Measurements from ENCODE around the gene SORCS2. TPM values are rescaled to one million over a fixed set of nuclear protein-coding genes. Genes with fewer than 3 reads are reported as not detected.

Gene SORCS2
- total RNA-seq, 2 donors from 2014 or later, result 0.21 to 0.92 TPM

DNA sequence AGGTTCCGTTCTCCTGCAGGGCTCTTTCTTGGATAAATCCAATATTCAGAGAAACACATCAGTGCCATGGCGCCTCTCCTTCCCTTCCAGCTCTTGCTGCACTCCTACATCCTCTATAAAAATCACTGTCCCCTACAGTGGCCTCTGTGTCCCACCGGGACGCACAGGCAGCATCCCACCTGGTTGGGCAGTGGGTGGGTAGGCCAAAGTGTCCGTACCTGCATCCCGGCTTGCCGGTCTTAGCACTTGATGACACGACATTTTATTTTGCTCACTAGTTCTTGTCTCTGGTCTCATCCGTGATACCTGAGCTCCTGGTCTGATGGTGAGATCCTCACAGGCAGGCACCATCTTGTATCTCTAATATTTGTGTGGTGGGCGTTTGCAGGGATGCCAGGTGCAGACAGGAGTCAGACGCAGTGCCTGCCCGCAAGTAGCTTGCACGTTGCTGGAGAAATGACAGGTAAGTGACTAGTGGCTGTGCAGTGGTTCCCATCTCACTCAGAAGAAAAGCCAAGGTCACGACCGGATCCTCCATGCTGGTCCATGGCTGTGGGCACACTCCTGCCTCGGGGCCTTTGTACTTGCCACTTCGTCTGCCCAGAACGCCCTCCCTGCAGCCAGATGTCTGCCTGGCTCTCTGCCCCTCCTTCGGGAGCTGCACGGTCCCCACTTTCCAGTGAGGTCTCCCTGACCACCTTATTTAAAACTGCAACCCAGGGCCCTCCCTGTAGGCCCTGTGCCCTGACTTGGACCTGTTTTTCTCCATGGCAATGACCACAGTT is 109.7 kb downstream of the SORCS2 start:
- no peak for DNase-seq
- intact Hi-C loops (cut with DNase I, micrococcal nuclease), result no loop called here
- ATAC-seq, result no peak

DNA sequence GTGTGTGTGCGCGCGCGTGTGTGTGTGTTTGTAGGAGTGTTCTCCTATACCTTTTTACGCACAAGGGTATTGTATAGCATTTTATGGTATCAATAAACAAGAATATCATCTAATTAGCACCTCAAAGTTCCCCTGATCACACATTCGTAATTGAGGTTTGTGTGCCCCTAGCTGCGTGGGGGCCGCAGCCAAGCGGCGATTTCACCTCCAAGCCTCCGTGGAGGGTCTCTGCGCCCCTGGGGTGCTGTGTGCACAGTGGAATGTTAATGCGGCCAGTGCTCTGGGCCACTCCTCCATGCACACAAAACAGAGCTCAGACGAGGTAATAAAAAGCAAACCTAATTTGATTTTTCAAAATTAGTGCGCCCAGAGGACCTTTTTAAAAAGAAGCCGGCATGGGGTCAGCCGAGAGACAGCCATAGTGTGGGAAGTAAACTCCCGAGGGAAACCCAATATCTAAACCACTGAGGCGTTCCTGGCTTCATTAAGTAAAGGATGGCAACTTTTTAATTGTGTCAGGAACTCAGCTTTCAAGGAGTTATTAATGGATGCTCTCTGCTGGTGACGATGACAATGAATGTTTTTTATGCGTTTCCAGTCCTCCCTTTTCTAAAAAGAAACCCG is 110.6 kb downstream of the SORCS2 start:
- intact Hi-C loops (cut with DNase I, micrococcal nuclease), result no loop called here
- DNase-seq (no peak), ATAC-seq (no peak)

DNA sequence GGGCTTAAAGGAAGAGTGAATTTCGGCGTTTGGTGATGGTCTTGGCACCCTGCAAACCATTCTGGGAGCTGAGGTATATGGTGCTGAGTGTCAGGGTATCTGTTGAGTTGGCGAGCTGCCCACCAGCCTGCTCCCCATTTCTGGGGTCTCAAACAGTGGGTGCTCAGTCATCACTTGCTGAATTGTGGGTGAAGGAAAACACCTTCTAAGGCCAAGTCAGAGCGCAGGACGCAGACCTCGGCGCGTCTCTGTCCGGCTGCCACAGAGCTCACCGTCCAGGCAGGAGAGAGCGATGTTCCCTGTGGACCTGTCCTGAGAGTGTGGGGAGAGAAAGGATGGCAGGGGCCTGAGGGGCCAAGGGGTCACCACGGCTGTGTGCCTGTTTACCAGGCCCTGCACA is 111.2 kb downstream of the SORCS2 start:
- intact Hi-C loops (cut with DNase I, micrococcal nuclease), result no loop called here
- no peak for ATAC-seq
- DNase-seq, result no peak

DNA sequence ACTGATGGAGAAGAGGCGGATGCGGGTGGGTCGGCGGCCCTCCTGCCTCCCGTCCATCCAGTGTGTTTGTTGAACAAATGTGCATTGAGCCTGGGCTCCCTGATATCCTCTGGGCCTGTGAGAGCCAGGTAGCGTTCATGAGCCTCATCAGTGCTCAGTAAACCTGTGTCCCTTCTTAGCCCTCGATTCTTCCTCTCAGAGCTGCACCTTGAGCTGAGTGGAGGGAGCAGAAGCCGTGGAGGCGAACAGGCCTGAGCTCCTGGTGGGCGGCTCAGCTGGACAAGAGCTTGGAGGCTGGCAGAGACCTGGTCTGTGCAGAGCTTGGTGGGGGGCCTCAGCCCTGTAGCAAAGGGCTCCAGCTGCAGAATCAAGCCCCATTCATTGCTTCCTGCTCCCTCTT is 112.1 kb downstream of the SORCS2 start:
- intact Hi-C loops (cut with DNase I, micrococcal nuclease), result no loop called here
- ATAC-seq (no peak), DNase-seq (no peak)

DNA sequence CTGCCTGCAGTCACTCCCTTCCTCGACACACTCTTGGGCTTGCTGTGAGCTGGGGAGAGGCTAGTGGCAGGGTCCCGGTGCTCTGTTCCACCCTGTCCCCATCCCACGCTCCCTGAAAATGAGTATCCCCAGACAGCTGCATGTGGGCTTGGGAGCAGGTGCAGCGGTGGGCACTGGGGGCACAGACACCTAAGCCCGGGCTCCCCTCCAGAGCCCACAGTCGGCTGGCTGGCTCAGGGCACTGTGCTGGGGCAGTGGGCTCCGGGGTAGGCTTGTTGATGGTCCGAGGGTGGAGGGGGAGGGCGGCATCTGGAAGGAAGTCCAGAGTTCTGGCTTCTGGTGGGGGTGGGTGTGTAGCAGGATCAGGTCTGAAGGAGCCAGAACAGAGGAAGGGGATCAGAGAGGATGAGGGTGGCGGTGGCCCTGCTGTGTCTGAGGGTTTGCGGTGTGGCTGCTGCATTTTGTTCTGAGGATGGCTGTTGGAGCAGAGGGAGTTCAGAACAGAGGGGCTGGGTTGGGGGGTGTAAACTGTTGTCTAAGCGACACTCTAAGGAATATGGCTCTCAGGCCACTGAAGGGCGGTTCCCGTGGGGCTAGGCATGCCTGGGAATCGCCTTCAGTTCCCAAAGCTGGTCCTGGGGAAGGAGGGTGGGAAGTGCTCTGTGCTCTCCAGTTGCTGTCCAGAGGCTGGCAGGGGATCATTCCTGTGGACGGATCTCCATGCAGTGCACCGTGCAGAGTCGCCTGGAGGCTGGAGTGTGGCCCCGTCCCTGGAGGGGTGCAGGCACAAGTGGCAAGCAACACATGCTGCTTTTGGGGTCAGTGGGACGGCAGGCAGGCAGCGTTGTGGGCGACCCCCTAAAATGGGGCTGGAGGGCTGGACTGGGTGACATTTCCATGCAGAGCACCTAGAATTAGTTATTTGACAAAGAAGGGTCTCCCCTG is 114.0 kb downstream of the SORCS2 start:
- intact Hi-C loops (cut with DNase I, micrococcal nuclease), result no loop called here
- ATAC-seq (no peak), DNase-seq (no peak)

DNA sequence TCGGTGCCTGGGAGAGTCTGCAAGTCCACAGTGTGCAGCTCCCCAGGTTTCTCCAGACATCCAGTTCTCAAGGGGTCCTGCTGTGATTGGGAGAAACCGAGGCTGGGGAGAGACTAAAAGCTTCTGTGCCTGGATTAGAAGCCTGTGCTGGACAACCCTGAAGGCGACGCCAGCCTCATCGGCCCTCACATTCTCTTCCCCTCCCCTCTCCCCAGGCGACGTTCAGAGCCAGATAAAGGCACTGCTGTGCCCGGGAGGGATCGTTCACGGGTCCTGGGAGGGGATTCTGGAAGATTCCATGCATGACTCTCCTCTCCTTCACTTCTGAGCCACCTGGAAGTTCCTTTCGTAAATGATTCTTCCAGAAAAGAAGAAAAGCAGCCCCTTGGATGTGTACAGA is 114.6 kb downstream of the SORCS2 start:
- intact Hi-C loops (cut with DNase I, micrococcal nuclease), result no loop called here
- ATAC-seq (no peak), DNase-seq (no peak)

DNA sequence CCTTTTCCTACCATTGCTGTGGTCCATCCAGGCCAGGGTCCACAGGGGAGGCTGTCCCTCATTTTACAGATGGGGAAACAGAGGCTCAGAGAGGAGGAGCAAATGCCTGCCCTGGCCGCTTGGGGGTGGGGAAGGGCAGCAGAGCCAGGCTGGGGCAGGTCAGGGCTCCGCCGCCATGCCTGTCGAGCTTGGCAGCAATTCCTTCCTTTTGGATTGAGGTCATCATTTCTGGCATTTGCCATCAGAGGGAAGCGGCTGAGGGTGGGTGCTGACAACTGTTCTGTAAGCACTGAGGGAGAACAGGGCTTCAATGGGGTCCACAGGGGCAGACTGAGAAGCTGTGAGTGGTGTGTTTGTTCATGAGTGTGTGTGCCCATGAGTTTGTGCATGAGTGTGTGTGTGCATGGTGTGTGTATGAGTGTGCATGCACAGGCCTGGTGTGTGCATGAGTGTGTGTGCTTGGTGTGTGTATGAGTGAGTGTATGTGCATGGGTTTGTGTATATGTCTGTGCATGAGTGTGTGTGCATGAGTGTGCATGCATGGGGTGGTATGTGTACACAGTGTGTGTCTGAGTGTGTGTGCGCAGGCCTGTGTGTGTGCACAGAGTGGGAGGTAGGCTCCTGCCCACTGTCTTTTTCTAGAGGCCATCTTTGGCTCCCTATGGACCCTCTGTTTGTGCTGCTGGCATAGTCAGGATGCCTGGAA is 115.2 kb downstream of the SORCS2 start:
- intact Hi-C loops (cut with DNase I, micrococcal nuclease), result no loop called here
- DNase-seq (no peak), ATAC-seq (no peak)

DNA sequence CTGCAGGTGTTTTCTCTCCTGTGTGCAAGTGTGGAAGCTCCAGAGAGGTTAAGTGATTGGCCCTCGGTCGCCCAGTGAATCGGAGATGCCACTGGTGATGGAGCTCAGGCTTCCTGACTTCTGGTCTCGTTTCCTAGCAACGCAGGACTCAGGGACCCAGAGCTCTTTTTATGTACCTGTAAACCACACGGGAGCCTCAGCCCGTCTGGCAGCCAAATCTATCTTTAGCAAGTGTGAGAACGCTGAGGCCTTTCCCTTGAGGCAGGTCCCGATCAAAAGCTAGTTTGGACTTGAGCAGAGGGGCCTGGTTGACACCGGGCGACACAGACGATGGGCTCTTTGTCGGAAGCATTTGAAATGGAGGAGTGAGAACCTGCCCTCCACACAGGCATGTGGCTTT is 116.8 kb downstream of the SORCS2 start:
- no peak for ATAC-seq

DNA sequence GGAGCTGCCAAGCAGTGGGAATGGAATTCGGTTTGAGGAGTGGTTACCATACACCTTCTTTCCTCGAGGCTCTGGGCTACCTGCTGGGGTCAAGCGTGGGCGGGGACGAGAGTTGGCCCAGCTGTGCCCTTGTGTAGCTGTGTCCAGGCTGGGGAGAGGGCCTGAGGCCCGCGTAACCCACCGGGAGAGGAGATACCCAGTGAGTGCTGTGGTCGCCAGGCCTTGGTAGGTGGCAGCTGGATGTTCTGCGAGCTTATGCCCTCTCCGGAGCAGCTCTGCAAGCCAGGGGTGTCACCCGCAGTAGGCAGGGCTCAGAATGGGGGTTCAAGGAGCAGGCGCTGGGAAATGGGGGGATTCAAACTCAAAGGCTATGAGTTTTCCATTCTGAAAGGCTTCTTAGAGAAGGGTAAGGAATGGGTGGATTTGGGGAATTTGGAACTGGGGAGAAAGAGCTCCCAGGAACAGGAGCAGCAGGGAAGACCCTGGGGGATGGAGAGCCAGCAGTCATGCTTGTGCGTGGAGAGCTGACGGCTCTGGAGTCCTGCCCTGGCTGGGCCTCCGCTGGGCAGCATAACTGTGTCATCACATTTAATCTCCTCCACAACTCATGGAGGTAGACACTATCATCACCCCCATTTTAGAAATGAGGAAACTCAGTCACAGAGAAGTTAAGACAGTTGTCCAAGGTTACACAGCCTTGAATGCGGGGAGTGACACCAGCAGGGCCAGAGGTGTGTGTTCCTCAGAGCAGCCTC is 117.5 kb downstream of the SORCS2 start:
- ATAC-seq, result no peak
- intact Hi-C loops (cut with DNase I, micrococcal nuclease), result no loop called here
- DNase-seq, result no peak

More for the DNA sequence above, 116.8 kb downstream of the SORCS2 start:
- intact Hi-C loops (cut with DNase I, micrococcal nuclease), result no loop called here
- DNase-seq, result no peak

DNA sequence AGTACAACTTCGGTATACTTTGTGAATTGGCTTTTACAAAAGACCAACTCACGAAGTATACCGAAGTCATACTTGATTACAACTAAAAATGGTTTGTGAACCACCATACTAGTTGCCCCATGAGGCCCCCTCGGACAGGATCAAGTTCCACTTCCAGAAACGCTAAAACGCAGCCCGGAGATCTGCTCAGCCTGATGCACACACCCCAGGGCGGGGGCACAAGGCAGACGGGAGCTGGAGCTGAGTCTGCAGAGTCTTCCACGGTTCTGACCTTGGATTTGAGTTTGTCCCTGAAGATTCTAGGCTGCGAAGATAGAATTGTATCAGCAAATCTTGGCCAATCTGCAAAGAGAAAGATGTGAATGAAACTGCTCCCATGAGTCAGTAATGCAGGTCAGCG is 118.1 kb downstream of the SORCS2 start:
- no peak for DNase-seq
- intact Hi-C loops (cut with DNase I, micrococcal nuclease), result no loop called here
- ATAC-seq, result no peak

DNA sequence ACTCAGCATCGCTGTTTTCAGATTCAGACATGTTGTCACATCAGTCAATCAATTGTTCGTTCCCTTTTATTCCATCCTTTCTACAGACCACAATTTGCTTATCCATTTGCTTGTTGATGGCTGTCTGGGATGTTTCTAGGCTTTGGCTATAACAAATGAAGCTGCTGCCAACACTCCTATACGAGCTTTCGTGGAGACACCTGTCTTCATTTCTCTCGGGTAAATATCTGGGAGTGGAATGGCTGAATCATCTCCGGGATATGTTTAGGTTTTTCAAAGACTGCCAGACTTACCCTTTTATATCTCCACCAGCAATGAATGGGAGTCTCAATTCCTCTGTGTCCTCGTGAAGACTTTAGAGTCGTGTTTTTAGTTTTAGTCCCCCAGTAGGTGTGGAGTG is 118.9 kb downstream of the SORCS2 start:
- intact Hi-C loops (cut with DNase I, micrococcal nuclease), result no loop called here
- DNase-seq (no peak), ATAC-seq (no peak)

DNA sequence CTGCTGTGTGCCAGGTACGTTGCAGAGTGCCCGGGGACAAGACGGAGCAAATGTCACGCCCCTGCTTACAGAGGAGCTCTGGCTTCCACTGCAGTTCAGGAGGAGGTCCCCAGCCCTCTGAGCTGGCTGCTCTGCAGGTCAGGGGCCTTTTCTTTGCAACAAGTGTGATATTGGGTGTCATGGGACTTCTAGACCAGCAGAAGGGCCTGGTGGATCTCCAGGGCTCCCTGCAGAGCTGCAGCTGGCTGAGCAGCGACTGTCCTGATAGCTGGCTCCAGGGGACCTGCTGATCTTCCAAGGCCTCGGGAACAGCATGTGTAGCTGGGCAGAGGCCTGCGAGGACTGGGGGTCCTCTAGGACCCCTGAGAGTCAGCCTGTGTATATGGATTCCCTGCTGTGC is 120.4 kb downstream of the SORCS2 start:
- no peak for ATAC-seq
- intact Hi-C loops (cut with DNase I, micrococcal nuclease), result no loop called here
- DNase-seq, result no peak

DNA sequence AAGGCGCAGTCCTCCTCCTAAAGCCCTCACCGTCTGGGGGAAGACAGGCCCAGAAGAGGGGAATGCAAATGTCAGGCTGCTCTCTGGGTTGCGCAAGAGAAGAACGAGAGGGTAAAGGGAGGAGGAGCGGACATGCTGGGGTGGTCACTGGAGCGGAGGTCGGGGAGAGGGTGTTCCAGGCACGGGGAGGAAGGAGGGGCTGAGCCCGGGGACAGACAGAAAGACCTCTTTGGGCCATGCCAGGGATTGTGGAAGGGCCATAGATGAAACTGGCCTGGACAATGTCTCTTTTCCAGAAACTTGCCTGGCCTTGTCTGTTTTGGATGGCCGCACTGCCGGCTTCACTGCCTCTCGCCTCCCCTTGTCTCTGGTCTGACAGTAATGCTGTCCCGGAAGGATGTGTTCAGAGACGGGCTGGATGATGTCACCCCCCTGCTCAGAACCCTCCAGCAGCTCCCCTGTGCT is 121.0 kb downstream of the SORCS2 start:
- ATAC-seq, result no peak
- DNase-seq, result no peak
- intact Hi-C loops (cut with DNase I, micrococcal nuclease), result no loop called here

DNA sequence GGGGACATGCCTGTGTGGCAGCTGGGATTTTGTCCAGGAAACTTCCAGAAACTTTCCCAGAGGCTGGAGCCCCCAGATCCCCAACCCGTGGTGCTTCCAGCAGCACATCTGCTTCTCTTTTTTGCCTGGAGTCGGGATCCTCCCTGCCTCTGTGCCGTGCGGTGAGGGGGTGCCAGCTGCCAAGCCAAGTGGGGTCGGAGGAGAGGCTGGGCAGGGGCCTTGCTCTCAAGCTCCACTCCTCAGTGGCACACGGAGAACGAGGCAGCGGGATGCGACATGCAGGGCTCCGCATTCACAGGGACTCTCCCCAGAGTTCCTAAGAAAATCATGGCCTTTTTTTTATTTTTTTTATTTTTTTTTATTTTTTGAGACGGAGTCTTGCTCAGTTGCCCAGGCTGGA is 121.7 kb downstream of the SORCS2 start:
- intact Hi-C loops (cut with DNase I, micrococcal nuclease), result no loop called here
- ATAC-seq, result no peak

DNA sequence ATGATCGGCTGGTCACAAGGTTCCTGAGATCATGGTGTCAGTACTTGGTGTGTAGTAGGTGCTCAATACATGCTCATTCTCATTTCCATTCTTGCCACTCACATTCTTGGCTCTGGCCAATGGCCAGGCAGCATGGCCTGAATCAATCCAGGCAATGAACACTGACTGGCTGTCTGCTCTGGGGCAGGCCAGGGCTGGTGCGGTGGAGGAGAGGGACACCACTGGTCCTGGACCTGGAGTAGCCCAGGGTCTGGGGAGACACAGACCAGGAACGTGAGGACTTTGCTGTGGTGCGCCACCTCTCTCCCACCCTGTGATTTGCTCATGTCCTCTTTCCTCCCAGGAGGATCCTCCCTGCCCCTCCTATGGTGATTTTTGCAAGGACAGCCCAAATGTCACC is 122.9 kb downstream of the SORCS2 start:
- no peak for DNase-seq
- no peak for ATAC-seq
- intact Hi-C loops (cut with DNase I, micrococcal nuclease), result no loop called here

More for the DNA sequence above, 121.7 kb downstream of the SORCS2 start:
- no peak for DNase-seq

DNA sequence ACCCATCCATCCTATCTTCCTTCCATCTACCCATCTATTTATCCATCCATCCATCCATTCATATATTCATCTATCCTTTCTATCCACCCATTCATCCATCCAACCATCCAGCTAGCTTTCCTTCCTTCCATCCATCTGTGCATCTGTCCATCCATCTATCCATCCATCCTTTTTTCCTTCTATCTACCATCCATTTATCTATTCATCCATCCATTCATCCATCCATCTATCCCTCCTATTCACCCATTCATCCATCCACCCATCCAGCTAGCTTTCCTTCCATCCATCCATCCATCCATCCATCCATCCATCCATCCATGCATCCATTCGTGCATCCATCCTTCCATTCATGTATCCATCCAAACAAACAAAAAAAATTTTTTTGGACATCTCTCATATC is 123.6 kb downstream of the SORCS2 start:
- ATAC-seq (no peak), DNase-seq (no peak)
- intact Hi-C loops (cut with DNase I, micrococcal nuclease), result no loop called here

DNA sequence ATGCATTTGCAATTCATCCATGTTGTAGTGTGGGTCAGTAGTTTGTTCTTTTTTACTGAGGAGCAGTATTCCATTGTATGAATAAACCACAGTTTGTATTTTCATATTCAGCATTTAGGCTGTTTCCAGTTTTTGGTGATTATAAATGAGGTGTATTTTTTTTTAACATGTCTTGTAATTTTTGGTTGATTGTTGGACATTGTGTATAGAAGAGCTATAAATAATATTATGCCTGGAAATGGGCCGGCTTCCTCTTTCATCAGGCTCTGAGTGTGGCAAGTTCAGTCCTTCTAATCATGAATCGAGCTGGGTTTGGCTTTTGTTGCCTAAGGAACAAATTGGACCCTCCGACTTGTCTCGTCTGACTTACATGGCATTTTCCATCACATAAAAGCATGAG is 126.7 kb downstream of the SORCS2 start:
- no peak for ATAC-seq
- DNase-seq, result no peak
- intact Hi-C loops (cut with DNase I, micrococcal nuclease), result no loop called here

DNA sequence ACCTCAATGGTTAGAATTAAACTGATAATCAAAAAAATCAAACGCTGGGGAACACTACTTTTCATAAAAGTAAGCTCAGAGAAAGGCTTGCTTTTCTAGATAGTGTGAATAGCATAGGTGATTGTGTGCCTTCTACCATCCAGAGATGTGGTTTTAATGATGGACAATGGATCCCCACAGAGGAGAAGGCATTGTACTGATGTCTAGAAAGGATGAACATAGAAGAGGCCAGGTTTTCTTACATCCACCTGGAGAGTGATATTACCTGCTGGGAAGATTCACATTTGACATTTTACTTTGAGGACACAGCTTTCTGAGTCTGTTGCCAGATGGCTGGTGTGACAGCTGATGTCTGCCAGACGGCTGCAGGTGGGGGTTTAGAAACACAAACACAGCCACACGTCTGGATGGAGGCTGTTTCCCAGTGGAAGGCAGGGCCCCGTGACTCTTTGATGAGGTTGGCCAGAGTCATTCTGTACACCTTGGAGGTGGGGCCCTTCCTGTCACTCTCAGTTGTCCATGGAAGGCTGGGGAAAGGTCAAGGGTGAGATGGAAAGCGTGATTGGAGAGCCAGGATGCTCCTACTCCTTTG is 128.0 kb downstream of the SORCS2 start:
- no peak for DNase-seq
- intact Hi-C loops (cut with DNase I, micrococcal nuclease), result no loop called here
- no peak for ATAC-seq

All from left colon (tissue), 2 donors.